H1 (cell line): ENCODE measurements around the gene HES5. TPM values are rescaled to one million over a fixed set of nuclear protein-coding genes. Genes with fewer than 3 reads are reported as not detected.

Experiments used
- CTCF ChIA-PET: fragments of 300-600 bp; sonication (Branson Sonifier 250); formaldehyde crosslinking; loops from one replicate; lab custom pipeline; 2021; ENCODE audit not compliant: partially characterized antibody; lab: Charles Lee
- POLR2A ChIA-PET: fragments of 300-600 bp; sonication (Branson Sonifier 250); formaldehyde crosslinking; loops from one replicate; lab custom pipeline; 2021; ENCODE audit warnings: inconsistent platforms; ENCODE audit not compliant: partially characterized antibody; lab: Charles Lee
- DNase-seq, 2 experiments: peaks; one replicate each; pipeline versions ENCODE4 v3.0.0 to v3.0.0-alpha.2; 2010 to 2022; ENCODE audit warnings: low spot score in 2 of 2, low read depth in 1 of 2, mixed read lengths in 1 of 2
- FAIRE-seq: peaks from 2 replicates; lab custom pipeline; 2011; peaks lifted over from hg19 to GRCh38; lab: Jason Lieb, UNC
- H2AFZ ChIP-seq: 2 replicates; pipeline ENCODE4 v1.8.1; 2012; ENCODE audit warnings: low read length, inconsistent platforms
- H2AK5ac ChIP-seq: 2 replicates; pipeline ENCODE4 v1.6.1; 2013; ENCODE audit warnings: low read depth, low read length
- H2BK120ac ChIP-seq: replicated peaks from 2 replicates; pipeline ENCODE3; 2013; ENCODE audit warnings: low read depth, low read length, inconsistent platforms
- H2BK12ac ChIP-seq: 2 replicates; pipeline ENCODE4 v1.6.1; 2013; ENCODE audit warnings: low read depth, low read length
- H2BK15ac ChIP-seq: 2 replicates; pipeline ENCODE4 v1.6.1; 2013; ENCODE audit warnings: low read length
- H2BK20ac ChIP-seq: 2 replicates; pipeline ENCODE4 v1.6.1; 2013; ENCODE audit warnings: low read length
- H2BK5ac ChIP-seq: 2 replicates; pipeline ENCODE4 v1.6.1; 2013; ENCODE audit warnings: low read depth, low read length
- H3K14ac ChIP-seq: 2 replicates; pipeline ENCODE4 v1.6.1; 2013; ENCODE audit warnings: inconsistent platforms; ENCODE audit not compliant: insufficient read length
- H3K18ac ChIP-seq: 2 replicates; pipeline ENCODE4 v1.6.1; 2013; ENCODE audit warnings: low read length; ENCODE audit errors: extremely low read depth
- H3K23ac ChIP-seq: 2 replicates; pipeline ENCODE4 v1.6.1; 2013; ENCODE audit warnings: inconsistent platforms; ENCODE audit not compliant: insufficient read length
- H3K23me2 ChIP-seq: 2 replicates; pipeline ENCODE4 v1.6.1; 2013; ENCODE audit warnings: low read depth, low read length
- H3K27ac ChIP-seq: 2 replicates; pipeline ENCODE4 v1.6.1; 2011; ENCODE audit warnings: low read depth, low read length, inconsistent platforms
- H3K27me3 ChIP-seq, 4 experiments: replicated peaks in 1 of 4; 1 replicate in 1 of 4; 2 replicates in 3 of 4; pipeline versions ENCODE4 v1.6.1 to v1.8.1; 2011 to 2013; ENCODE audit warnings: low read length in 3 of 4, mild to moderate bottlenecking in 3 of 4, inconsistent platforms in 2 of 4, mixed read lengths in 2 of 4, moderate library complexity in 1 of 4; ENCODE audit not compliant: control insufficient read depth in 3 of 4, insufficient read depth in 3 of 4; ENCODE audit errors: extremely low read depth in 1 of 4
- H3K36me3 ChIP-seq, 4 experiments: 2 replicates each; pipeline versions ENCODE4 v1.6.1 to v1.8.1; 2011 to 2013; ENCODE audit warnings: mild to moderate bottlenecking in 4 of 4, low read length in 3 of 4, moderate library complexity in 2 of 4, control low read depth in 1 of 4, inconsistent platforms in 1 of 4; ENCODE audit not compliant: insufficient read depth in 4 of 4, control insufficient read depth in 2 of 4
- H3K4ac ChIP-seq: replicated peaks from 2 replicates; pipeline ENCODE3; 2013; ENCODE audit warnings: low read length, low read depth, mixed read lengths, inconsistent platforms; ENCODE audit not compliant: insufficient read length
- H3K4me1 ChIP-seq, 4 experiments: replicated peaks in 1 of 4; 1 replicate in 1 of 4; 2 replicates in 3 of 4; pipeline versions ENCODE4 v1.6.1 to v1.8.1; 2011 to 2013; ENCODE audit warnings: low read length in 3 of 4, inconsistent platforms in 2 of 4, mixed read lengths in 1 of 4; ENCODE audit not compliant: insufficient read depth in 4 of 4, control insufficient read depth in 3 of 4
- H3K4me2 ChIP-seq, 2 experiments: 2 replicates each; pipeline versions ENCODE4 v1.6.1 to v1.8.1; 2011 to 2013; ENCODE audit warnings: low read depth in 2 of 2, low read length in 2 of 2, control low read depth in 1 of 2, inconsistent platforms in 1 of 2, mild to moderate bottlenecking in 1 of 2; ENCODE audit not compliant: insufficient read depth in 1 of 2
- H3K4me3 ChIP-seq, 4 experiments: fragments of 200-600, 300-600 bp in 1 of 4; sonication (generic), shearing (Covaris generic), sonication (Bioruptor Twin) in 1 of 4; 2 replicates each; pipeline versions ENCODE4 v1.5.1 to v1.8.1; 2011 to 2016; ENCODE audit warnings: low read length in 4 of 4, low read depth in 3 of 4, control low read depth in 2 of 4, inconsistent platforms in 2 of 4, mild to moderate bottlenecking in 2 of 4, mixed read lengths in 1 of 4, moderate library complexity in 1 of 4; ENCODE audit not compliant: insufficient read depth in 2 of 4; ENCODE audit errors: extremely low read depth in 1 of 4
- H3K56ac ChIP-seq: replicated peaks from 2 replicates; pipeline ENCODE3; 2013; ENCODE audit warnings: low read depth, mild to moderate bottlenecking, mixed read lengths, low read length, inconsistent platforms; ENCODE audit not compliant: insufficient read length
- H3K79me1 ChIP-seq: 2 replicates; pipeline ENCODE4 v1.6.1; 2013; ENCODE audit warnings: low read depth, low read length, control low read depth
- H3K79me2 ChIP-seq, 2 experiments: 2 replicates each; pipeline versions ENCODE4 v1.6.1 to v1.8.1; 2012 to 2013; ENCODE audit warnings: low read length in 2 of 2, mild to moderate bottlenecking in 2 of 2, inconsistent platforms in 1 of 2; ENCODE audit not compliant: insufficient read depth in 2 of 2, control insufficient read depth in 1 of 2
- H3K9ac ChIP-seq, 4 experiments: replicated peaks in 1 of 4; 1 replicate in 1 of 4; 2 replicates in 3 of 4; pipeline versions ENCODE4 v1.6.1 to v1.8.1; 2011 to 2013; ENCODE audit warnings: low read depth in 3 of 4, low read length in 3 of 4, control low read depth in 2 of 4, mild to moderate bottlenecking in 2 of 4, moderate library complexity in 2 of 4, inconsistent platforms in 1 of 4; ENCODE audit errors: extremely low read depth in 1 of 4
- H3K9me3 ChIP-seq, 2 experiments: 2 replicates each; pipeline versions ENCODE4 v1.6.1 to v1.8.1; 2012 to 2013; ENCODE audit warnings: mild to moderate bottlenecking in 2 of 2, moderate library complexity in 2 of 2, control low read depth in 1 of 2, inconsistent platforms in 1 of 2, low read depth in 1 of 2, low read length in 1 of 2, mixed read lengths in 1 of 2; ENCODE audit not compliant: insufficient read depth in 2 of 2
- H4K20me1 ChIP-seq, 2 experiments: replicated peaks in 1 of 2; 2 replicates each; pipeline versions ENCODE3 to v1.8.1; 2011 to 2013; ENCODE audit warnings: inconsistent platforms in 2 of 2, low read length in 2 of 2, mild to moderate bottlenecking in 1 of 2; ENCODE audit not compliant: insufficient read depth in 2 of 2, control insufficient read depth in 1 of 2
- H4K5ac ChIP-seq: 2 replicates; pipeline ENCODE4 v1.6.1; 2013; ENCODE audit warnings: low read length, low read depth, mixed read lengths, inconsistent platforms; ENCODE audit not compliant: insufficient read length
- H4K8ac ChIP-seq: 2 replicates; pipeline ENCODE4 v1.8.0; 2013; ENCODE audit warnings: mild to moderate bottlenecking, moderate library complexity, low read length, inconsistent platforms; ENCODE audit not compliant: insufficient read depth; ENCODE audit errors: extremely low read depth
- H4K91ac ChIP-seq: replicated peaks from 2 replicates; pipeline ENCODE3; 2013; ENCODE audit warnings: low read length, mixed read lengths, inconsistent platforms; ENCODE audit not compliant: insufficient read length
- BACH1 ChIP-seq: IDR thresholded peaks from 2 replicates; pipeline ENCODE4 v1.6.1; 2012; ENCODE audit warnings: low read length, improper control_type of control experiment
- BCL11A ChIP-seq, 2 experiments: IDR thresholded peaks; one replicate each; pipeline ENCODE4 v1.6.1; 2011; ENCODE audit warnings: low read depth in 2 of 2, low read length in 2 of 2, mild to moderate bottlenecking in 2 of 2
- CTBP2 ChIP-seq: IDR thresholded peaks from 2 replicates; pipeline ENCODE4 v1.7.0; 2011; ENCODE audit warnings: borderline replicate concordance, mild to moderate bottlenecking, moderate library complexity, mixed read lengths, low read length; ENCODE audit not compliant: insufficient read depth, insufficient read length
- EZH2 ChIP-seq: fragments of 200-600 bp; sonication (generic); IDR thresholded peaks from 2 replicates; pipeline ENCODE4 v1.7.1; 2012; ENCODE audit warnings: low read depth, mild to moderate bottlenecking, moderate library complexity, low read length, inconsistent platforms; ENCODE audit not compliant: severe bottlenecking
- PHF8 ChIP-seq: fragments of 200-600 bp; sonication (generic); conservative IDR thresholded peaks from 2 replicates; pipeline ENCODE4 v1.7.1; 2012; ENCODE audit warnings: low read depth, mild to moderate bottlenecking, inconsistent platforms, low read length, moderate library complexity
- WGBS, 2 experiments: shearing (Covaris generic) in 1 of 2; methylation state at CpG; one replicate each; pipeline versions ENCODE4 v1.1.6 to v1.1.7; 2013 to 2015; ENCODE audit warnings: low lambda C conversion rate in 2 of 2, mixed read lengths in 2 of 2, inconsistent platforms in 1 of 2, low coverage in 1 of 2, missing lambda C conversion rate in 1 of 2; ENCODE audit not compliant: insufficient replicate concordance in 2 of 2, insufficient coverage in 1 of 2, insufficient read length in 1 of 2; ENCODE audit errors: extremely low coverage in 1 of 2, missing lambda C conversion rate in 1 of 2; 5-methylcytosine and 5-hydroxymethylcytosine counted together
- polyA plus RNA-seq, 7 experiments: library from polyadenylated mRNA; depleted of rRNA in 3 of 7; stranded (reverse) in 5 of 7; unstranded in 2 of 7; fragments of >200 nt in 5 of 7; fragments of 200-250 nt in 2 of 7; gene quantifications; 1 replicate in 5 of 7; 2 replicates in 1 of 7; 4 replicates in 1 of 7; pipeline versions ENCODE4 v1.2.1 to v1.2.3, GENCODE V29; 2011 to 2013; ENCODE audit warnings: missing spikeins in 2 of 7, mixed read lengths in 2 of 7
- total RNA-seq: library from RNA; stranded (reverse); fragmentation: NEBNext Ultra II Directional; extraction: Animal tissue kit (Norgen Biotek cat#: 25700); gene quantifications from 2 replicates; pipeline ENCODE4 v1.2.1, GENCODE V29; 2021

Gene HES5
- total and polyA plus RNA-seq, 2 of the 8 experiments (the other 6 are each of a cell fraction or from before 2014, with no cell fraction given): 0.22 TPM; not detected in 1

DNA sequence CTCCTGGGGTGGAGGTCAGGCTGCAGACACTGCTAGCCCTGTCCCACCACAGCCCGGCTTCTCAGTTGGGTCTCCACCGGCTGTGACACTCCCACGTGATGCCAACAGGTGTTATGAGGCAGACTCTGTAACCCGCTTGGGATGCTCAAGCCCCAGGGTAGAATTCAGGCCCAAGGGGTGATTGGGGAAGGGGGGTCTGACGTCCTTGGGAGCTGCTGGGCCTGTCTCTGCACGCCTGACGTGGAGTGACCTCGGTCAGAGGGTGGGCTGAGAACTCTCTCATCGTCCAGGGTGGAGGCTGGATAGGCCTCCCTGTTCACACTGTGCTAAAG lies 7.7 kb upstream of the HES5 start:
- 86% methylated on average over 9 of the region's 9 CpGs; no CpG with 5 or more reads in 1 of the 2 experiments for WGBS, 2 experiments
- peaks cover 0 to 59% (median 39%) of the 10 kb centered on the region in 4 experiments; a peak in 6 of 7 replicates for H3K27me3 ChIP-seq
- 0 out of 2 replicates have a peak overlapping the region, but pooled peaks have one; percentile 46 for H2BK15ac ChIP-seq
- H3K56ac ChIP-seq: no peak overlapping the region
- no peaks in the 10 kb centered on the region for H3K79me2 ChIP-seq
- H2AFZ ChIP-seq: no peak overlapping the region
- H2BK120ac ChIP-seq: no peak overlapping the region
- H3K9ac ChIP-seq: no peak overlapping the region
- CTCF ChIA-PET: interaction anchor here (0.9 to 2.5 kb wide), 2 partner anchors 10 to 58 kb away, joined by 3 to 6 read pairs; no protein-coding TSS in a partner anchor
- H3K27ac ChIP-seq: no peak overlapping the region
- H3K14ac ChIP-seq: no peak overlapping the region
- no peaks in the 10 kb centered on the region for H3K36me3 ChIP-seq
- FAIRE-seq: no peak
- peaks cover 0 to 23% (median 8%) of the 10 kb centered on the region in 4 experiments; a peak in 6 of 7 replicates for H3K4me1 ChIP-seq
- no peaks in the 10 kb centered on the region for H3K9me3 ChIP-seq
- TF ChIP-seq BACH1 (no peak), CTBP2 (no peak), PHF8 (no peak), EZH2 (no peak), BCL11A (IDR thresholded peaks at IDR 0.05; ENCODE audit: low read depth in 2 of 2, low read length in 2 of 2) (no peak)
- TF ChIP-seq, all 59 proteins: peak for 0
- Histone ChIP-seq H3K4me3 (no peak overlapping the region), H2BK5ac (no peak overlapping the region), H4K5ac (no peak overlapping the region), H3K18ac (no peak overlapping the region), H4K8ac (no peak overlapping the region), H3K23ac (no peak overlapping the region), H2BK20ac (no peak overlapping the region), H4K20me1 (peaks cover 0 to 5% of the 10 kb centered on the region in 2 experiments), H2BK12ac (no peak overlapping the region), H3K79me1 (no peaks in the 10 kb centered on the region), H3K23me2 (no peaks in the 10 kb centered on the region), H3K4ac (no peak overlapping the region), H3K4me2 (no peak overlapping the region), H2AK5ac (no peak overlapping the region), H4K91ac (no peak overlapping the region)
- POLR2A ChIA-PET: interaction anchor here (0.6 to 0.9 kb wide), 2 partner anchors 8 to 127 kb away, joined by 3 to 4 read pairs; no protein-coding TSS in a partner anchor
- no peak for DNase-seq
